Activated T-helper 17 cell treated with anti-CD3 and anti-CD28 coated beads, Interleukin-2, amount 50 U/mL, for 72 hours (primary cell): ENCODE data around the gene NIPBL. TPM values are rescaled to one million over a fixed set of nuclear protein-coding genes. Genes with fewer than 3 reads are reported as not detected.
"Not testable (repeated sequence)": the region's sequence is repeated elsewhere in the genome, so short reads cannot be mapped to it uniquely, and the experiment has no call there.

Experiments used
- ATAC-seq: fragments of 150-1000 bp; cut with Tn5 transposase; replicated peaks from 2 replicates; pipeline ENCODE4 v1.10.0; 2021; ENCODE audit warnings: mild to moderate bottlenecking, moderate library complexity
- H3K27ac Mint-ChIP-seq: one replicate; pipeline ENCODE4 v1.8.0; 2022; ENCODE audit warnings: mixed read lengths
- H3K27me3 Mint-ChIP-seq: one replicate; pipeline ENCODE4 v1.8.0; 2022; ENCODE audit warnings: mixed read lengths
- H3K36me3 Mint-ChIP-seq: one replicate; pipeline ENCODE4 v1.8.0; 2022; ENCODE audit warnings: low read depth, mild to moderate bottlenecking, mixed read lengths
- H3K4me1 Mint-ChIP-seq: one replicate; pipeline ENCODE4 v1.8.0; 2022; ENCODE audit warnings: mixed read lengths
- H3K4me3 Mint-ChIP-seq: one replicate; pipeline ENCODE4 v1.8.0; 2022; ENCODE audit warnings: mild to moderate bottlenecking, mixed read lengths
- H3K9me3 Mint-ChIP-seq: one replicate; pipeline ENCODE4 v1.8.0; 2022; ENCODE audit warnings: mixed read lengths
- total RNA-seq, 2 donors: library from RNA; stranded (reverse); gene quantifications; one replicate each; pipeline ENCODE4 v1.2.3, GENCODE V29; 2022

Gene NIPBL
- total RNA-seq, 2 donors from 2014 or later = 48.3 to 50.9 TPM

DNA sequence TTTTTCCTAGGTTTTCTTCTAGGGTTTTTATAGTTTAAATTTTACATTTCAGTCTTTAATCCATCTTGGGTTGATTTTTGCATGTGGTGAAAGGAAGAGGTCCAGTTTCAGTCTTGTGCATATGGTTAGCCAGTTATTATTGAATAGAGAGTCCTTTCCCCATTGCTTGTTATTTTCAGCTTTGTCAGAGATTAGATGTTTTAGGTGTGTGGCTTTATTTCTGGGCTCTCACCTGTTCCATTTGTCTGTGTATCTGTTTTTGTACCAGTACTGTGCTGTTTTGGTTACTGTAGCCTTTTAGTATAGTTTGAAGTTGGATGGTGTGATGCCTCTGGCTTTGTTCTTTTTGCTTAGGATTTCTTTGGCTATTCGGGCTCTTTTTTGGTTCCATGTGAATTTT lies 25.8 kb downstream of the NIPBL start:
- peaks cover 39% of the 10 kb centered on the region for H3K4me1 Mint-ChIP-seq
- no peaks in the 10 kb centered on the region for H3K27me3 Mint-ChIP-seq

GRCh38 chr5:36904677-36905076 lies 28.1 kb downstream of the NIPBL start:
- no peaks in the 10 kb centered on the region for H3K9me3 Mint-ChIP-seq
- peaks cover 38% of the 10 kb centered on the region for H3K4me1 Mint-ChIP-seq
- peak; percentile 58 for ATAC-seq
- H3K36me3 Mint-ChIP-seq = no peaks in the 10 kb centered on the region
- H3K27me3 Mint-ChIP-seq = no peaks in the 10 kb centered on the region
- H3K4me3 Mint-ChIP-seq = no peak overlapping the region
- no peak overlapping the region for H3K27ac Mint-ChIP-seq

More for the DNA sequence above, 25.8 kb downstream of the NIPBL start:
- Mint-ChIP-seq H3K36me3 (peaks cover 5% of the 10 kb centered on the region), H3K9me3 (no peaks in the 10 kb centered on the region), H3K27ac (no peak overlapping the region), H3K4me3 (no peak overlapping the region)
- ATAC-seq = no peak

DNA sequence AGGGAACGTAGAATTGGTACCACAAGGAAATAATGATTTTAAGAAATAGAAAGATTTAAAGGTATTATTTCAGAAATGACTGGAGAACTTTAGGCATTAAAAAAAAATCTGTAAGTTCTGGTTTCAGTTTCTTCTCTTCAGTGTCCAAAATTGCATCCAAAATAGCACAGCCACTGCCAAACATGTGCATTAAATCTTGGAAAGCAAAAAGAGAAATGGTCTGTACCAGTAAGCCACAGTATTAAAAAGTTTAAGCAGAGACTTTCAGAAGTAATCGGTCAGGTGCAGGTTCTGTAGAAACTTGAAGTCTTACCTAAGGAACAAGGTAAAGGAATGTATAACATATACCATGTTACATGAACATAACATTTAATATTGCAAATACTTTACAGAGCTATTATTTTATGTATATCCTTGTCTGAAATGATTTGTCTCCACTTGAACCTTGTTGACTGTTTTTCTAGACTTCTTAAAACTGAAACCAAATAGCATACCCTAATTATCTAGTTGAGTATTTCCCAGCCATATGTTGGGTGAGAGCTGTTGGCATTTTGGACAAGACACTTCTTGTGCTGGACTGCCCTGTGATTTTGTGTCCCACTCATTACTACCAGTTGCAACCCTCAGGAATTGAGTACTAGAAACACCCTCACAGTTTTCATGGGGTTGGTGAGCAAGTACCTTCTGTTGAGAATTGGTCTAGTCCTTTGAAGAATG lies 32.1 kb downstream of the NIPBL start:
- Mint-ChIP-seq H3K4me3 (no peak overlapping the region), H3K27me3 (no peaks in the 10 kb centered on the region), H3K4me1 (peaks cover 12% of the 10 kb centered on the region), H3K36me3 (no peaks in the 10 kb centered on the region), H3K9me3 (no peaks in the 10 kb centered on the region), H3K27ac (no peak overlapping the region)
- no peak for ATAC-seq

DNA sequence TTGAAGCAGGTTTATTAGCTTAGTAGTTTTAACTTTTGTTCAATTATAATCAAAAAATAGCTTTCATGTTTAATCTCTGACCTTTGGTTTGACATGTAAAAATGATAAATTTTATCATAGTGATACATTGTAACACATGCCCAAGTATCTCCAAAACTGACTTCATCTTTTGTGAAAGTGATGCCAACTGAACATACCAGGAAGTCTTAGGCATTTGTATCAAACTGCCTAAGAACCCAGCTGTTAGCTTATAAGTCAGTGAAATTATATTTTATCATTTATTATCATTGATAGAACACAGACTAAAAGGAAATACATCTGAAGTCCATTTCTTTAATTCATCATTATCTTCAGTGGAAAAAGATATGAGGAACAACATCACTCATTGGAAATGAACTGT lies 39.1 kb downstream of the NIPBL start:
- H3K4me3 Mint-ChIP-seq = no peak overlapping the region
- H3K4me1 Mint-ChIP-seq = peaks cover 11% of the 10 kb centered on the region
- no peaks in the 10 kb centered on the region for H3K27me3 Mint-ChIP-seq
- H3K27ac Mint-ChIP-seq = no peak overlapping the region
- H3K36me3 Mint-ChIP-seq = no peaks in the 10 kb centered on the region
- no peaks in the 10 kb centered on the region for H3K9me3 Mint-ChIP-seq
- ATAC-seq = no peak

DNA sequence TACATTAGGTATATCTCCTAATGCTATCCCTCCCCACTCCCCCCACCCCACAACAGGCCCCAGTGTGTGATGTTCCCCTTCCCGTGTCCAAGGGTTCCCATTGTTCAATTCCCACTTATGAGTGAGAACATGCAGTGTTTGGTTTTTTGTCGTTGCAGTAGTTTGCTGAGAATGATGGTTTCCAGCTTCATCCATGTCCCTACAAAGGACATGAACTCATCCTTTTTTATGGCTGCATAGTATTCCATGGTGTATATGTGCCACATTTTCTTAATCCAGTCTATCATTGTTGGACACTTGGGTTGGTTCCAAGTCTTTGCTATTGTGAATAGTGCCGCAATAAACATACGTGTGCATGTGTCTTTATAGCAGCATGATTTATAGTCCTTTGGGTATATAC lies 40.0 kb downstream of the NIPBL start:
- not testable (repeated sequence) for H3K27me3 Mint-ChIP-seq, H3K36me3 Mint-ChIP-seq, H3K27ac Mint-ChIP-seq, H3K4me3 Mint-ChIP-seq, H3K9me3 Mint-ChIP-seq, ATAC-seq
- peaks cover 20% of the 10 kb centered on the region for H3K4me1 Mint-ChIP-seq

- peaks cover 20% of the 10 kb centered on the region for H3K4me1 Mint-ChIP-seq
- H3K9me3 Mint-ChIP-seq, H3K36me3 Mint-ChIP-seq, H3K27ac Mint-ChIP-seq, ATAC-seq, H3K27me3 Mint-ChIP-seq, H3K4me3 Mint-ChIP-seq: not testable (repeated sequence)
These were observed 40.8 kb downstream of the NIPBL start for GRCh38 chr5:36917358-36917757.

- H3K27me3 Mint-ChIP-seq = no peaks in the 10 kb centered on the region
- ATAC-seq = no peak
- H3K27ac Mint-ChIP-seq = peak overlapping the region; percentile 24
- H3K9me3 Mint-ChIP-seq = no peaks in the 10 kb centered on the region
- no peaks in the 10 kb centered on the region for H3K36me3 Mint-ChIP-seq
- no peak overlapping the region for H3K4me3 Mint-ChIP-seq
- peaks cover 20% of the 10 kb centered on the region for H3K4me1 Mint-ChIP-seq
These were observed 42.7 kb downstream of the NIPBL start for GRCh38 chr5:36919238-36919637.

DNA sequence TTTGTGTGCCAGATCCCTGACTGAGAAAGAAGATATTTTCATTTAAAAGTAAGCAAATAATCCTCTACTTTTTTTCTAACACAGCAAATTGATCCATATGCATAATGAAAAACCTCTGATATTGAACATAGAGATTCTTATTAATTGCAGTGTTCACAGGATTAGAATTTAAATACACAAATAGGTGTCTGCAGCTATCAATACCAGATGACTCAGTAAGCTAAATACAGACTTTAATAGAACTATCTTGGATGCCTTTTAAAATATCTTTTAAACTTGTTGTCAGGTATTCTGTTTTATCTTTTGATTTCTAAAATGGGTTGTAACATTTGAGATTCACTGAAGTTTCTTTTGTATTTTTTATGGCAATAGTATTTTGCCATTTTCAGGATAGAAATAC lies 43.1 kb downstream of the NIPBL start:
- Mint-ChIP-seq H3K27ac (peak overlapping the region; percentile 24), H3K4me3 (no peak overlapping the region), H3K4me1 (peaks cover 20% of the 10 kb centered on the region), H3K36me3 (no peaks in the 10 kb centered on the region), H3K27me3 (no peaks in the 10 kb centered on the region), H3K9me3 (no peaks in the 10 kb centered on the region)
- no peak for ATAC-seq

DNA sequence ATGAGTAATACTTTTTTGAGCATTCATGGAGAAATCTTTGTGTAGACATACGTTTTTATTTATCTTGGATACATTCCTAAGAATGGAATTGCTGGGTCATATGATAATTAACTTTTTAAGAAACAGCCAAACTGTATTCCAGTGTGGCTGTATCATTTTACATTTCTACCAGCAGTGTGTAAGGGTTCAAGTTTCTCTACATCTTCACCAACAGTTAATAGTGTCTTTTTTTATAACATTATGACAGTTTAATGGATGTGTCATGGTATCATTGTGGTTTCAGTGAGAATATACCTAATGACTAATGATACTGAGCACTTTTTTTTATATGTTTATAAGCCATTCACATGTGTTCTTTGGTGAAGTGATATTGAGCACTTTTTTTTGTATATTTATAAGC lies 52.4 kb downstream of the NIPBL start:
- H3K27ac Mint-ChIP-seq = peak overlapping the region; percentile 32
- peak; percentile 93 for ATAC-seq

DNA sequence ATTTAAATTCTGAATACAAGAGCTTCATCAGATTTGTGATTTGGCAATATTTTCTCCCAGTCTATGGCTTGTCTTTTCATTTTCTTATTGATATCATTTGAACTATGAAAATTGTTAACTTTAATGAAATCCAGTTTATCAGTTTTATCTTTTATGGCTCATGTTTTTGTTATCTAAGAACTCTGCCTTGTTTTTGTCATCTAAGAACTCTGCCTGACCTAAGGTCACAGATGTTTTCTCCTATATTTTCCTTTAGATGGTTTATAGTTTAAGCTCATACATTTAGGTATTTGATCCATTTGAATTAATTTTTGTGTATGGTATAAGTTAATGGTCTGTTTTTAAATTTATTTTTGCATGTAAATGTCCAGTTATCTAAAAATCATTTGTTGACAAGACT lies 52.9 kb downstream of the NIPBL start:
- no peak for ATAC-seq
- no peaks in the 10 kb centered on the region for H3K9me3 Mint-ChIP-seq
- no peaks in the 10 kb centered on the region for H3K36me3 Mint-ChIP-seq
- no peaks in the 10 kb centered on the region for H3K27me3 Mint-ChIP-seq
- H3K27ac Mint-ChIP-seq = no peak overlapping the region
- peaks cover 39% of the 10 kb centered on the region for H3K4me1 Mint-ChIP-seq
- peak overlapping the region; percentile 15 for H3K4me3 Mint-ChIP-seq

More for the DNA sequence above, 52.4 kb downstream of the NIPBL start:
- Mint-ChIP-seq H3K4me3 (peak overlapping the region; percentile 15), H3K36me3 (no peaks in the 10 kb centered on the region), H3K27me3 (no peaks in the 10 kb centered on the region), H3K4me1 (peaks cover 34% of the 10 kb centered on the region), H3K9me3 (no peaks in the 10 kb centered on the region)

DNA sequence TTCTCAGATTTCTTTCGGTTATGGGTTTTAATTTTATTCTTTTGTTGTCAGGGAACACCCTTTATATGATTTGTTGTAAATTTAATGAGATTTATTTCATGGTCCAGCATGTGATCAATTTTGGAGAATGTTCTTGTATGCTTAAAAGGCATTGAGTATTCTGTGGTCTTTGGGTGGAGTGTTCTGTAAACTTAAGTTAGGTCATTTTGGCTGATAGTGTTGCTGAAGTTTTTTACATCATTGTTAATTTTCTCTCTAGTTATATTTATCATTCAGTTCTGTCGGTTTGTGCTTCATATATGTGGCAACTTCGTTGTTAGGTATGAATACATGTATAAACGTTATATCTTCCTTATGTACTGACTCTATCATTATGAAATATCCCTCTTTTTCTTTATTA lies 55.5 kb downstream of the NIPBL start:
- ATAC-seq = no peak
- Mint-ChIP-seq H3K4me3 (no peak overlapping the region), H3K27ac (no peak overlapping the region), H3K36me3 (no peaks in the 10 kb centered on the region), H3K27me3 (no peaks in the 10 kb centered on the region), H3K4me1 (peaks cover 39% of the 10 kb centered on the region), H3K9me3 (no peaks in the 10 kb centered on the region)

GRCh38 chr5:36932699-36933098 lies 56.1 kb downstream of the NIPBL start:
- Mint-ChIP-seq H3K9me3 (no peaks in the 10 kb centered on the region), H3K4me1 (peaks cover 45% of the 10 kb centered on the region), H3K27ac (no peak overlapping the region), H3K36me3 (peaks cover 6% of the 10 kb centered on the region), H3K27me3 (no peaks in the 10 kb centered on the region), H3K4me3 (no peak overlapping the region)
- no peak for ATAC-seq

- peak overlapping the region; percentile 0 for H3K4me3 Mint-ChIP-seq
- H3K27me3 Mint-ChIP-seq = no peaks in the 10 kb centered on the region
- H3K4me1 Mint-ChIP-seq = peaks cover 40% of the 10 kb centered on the region
- H3K9me3 Mint-ChIP-seq = no peaks in the 10 kb centered on the region
- H3K27ac Mint-ChIP-seq = peak overlapping the region; percentile 16
- ATAC-seq = peak; percentile 97
- H3K36me3 Mint-ChIP-seq = peaks cover 9% of the 10 kb centered on the region
These were observed 58.3 kb downstream of the NIPBL start for GRCh38 chr5:36934740-36935356.

DNA sequence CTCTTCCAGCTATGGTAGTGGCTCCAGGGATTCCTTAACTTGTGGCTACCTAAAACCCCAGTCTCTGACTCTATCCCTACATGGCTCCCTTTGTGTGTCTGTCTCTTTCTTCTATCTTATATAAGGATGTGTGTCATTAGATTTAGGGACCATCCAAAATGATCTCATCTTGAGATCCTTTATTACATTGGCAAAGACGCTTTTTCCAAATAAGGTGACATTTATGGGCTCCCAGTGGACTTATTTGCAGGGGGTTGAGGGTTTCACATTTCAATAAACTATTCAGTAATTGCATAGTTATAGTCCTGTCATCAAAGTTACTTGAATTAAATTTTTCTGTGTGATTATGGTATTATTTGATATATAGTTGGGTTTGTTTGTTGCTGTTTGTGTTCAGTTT lies 59.2 kb downstream of the NIPBL start:
- no peaks in the 10 kb centered on the region for H3K9me3 Mint-ChIP-seq
- peaks cover 46% of the 10 kb centered on the region for H3K4me1 Mint-ChIP-seq
- H3K27ac Mint-ChIP-seq = no peak overlapping the region

GRCh38 chr5:36936309-36936708 lies 59.7 kb downstream of the NIPBL start:
- ATAC-seq = no peak
- Mint-ChIP-seq H3K4me1 (peaks cover 50% of the 10 kb centered on the region), H3K36me3 (peaks cover 9% of the 10 kb centered on the region), H3K27ac (no peak overlapping the region), H3K9me3 (no peaks in the 10 kb centered on the region), H3K27me3 (no peaks in the 10 kb centered on the region), H3K4me3 (no peak overlapping the region)

More for the DNA sequence above, 59.2 kb downstream of the NIPBL start:
- Mint-ChIP-seq H3K4me3 (no peak overlapping the region), H3K27me3 (no peaks in the 10 kb centered on the region), H3K36me3 (peaks cover 9% of the 10 kb centered on the region)
- no peak for ATAC-seq
